K562 (cell line): Measurements from ENCODE around the gene DOCK1. TPM values are rescaled to one million over a fixed set of nuclear protein-coding genes. Genes with fewer than 3 reads are reported as not detected.

ENCODE experiments used
- ATAC-seq: fragments of 200-7000 bp; cut with Tn5 transposase; 3 replicates; pipeline ENCODE4 v1.9.1; 2020; ENCODE audit warnings: moderate library complexity
- BruUV-seq: library from RNA; stranded (reverse); fragments of 400-500 nt; replicated peaks from 2 replicates; lab custom pipeline; 2021; lab: Mats Ljungman, UMichigan
- CTCF ChIA-PET: fragments of 300-600 bp; formaldehyde crosslinking; extraction: SDS; loops from one replicate; lab custom pipeline; 2021; ENCODE audit warnings: low intra/inter-chr PET ratio; lab: Yijun Ruan, JAX
- POLR2A ChIA-PET: fragments of 300-600, 350-650 bp; sonication (Branson Sonifier 250); formaldehyde crosslinking; extraction: SDS; loops from one replicate; lab custom pipeline; 2021; ENCODE audit warnings: antibody characterized with exemption, inconsistent platforms; lab: Yijun Ruan, JAX
- DNase-seq, 4 experiments: peaks; one replicate each; pipeline versions ENCODE4 v3.0.0 to v3.0.0-alpha.2; 2011 to 2018; ENCODE audit warnings: low spot score in 3 of 4, mixed read lengths in 3 of 4; ENCODE audit errors: extremely low read depth in 1 of 4
- FAIRE-seq: peaks from 2 replicates; lab custom pipeline; 2011; peaks lifted over from hg19 to GRCh38; lab: Jason Lieb, UNC
- H2AFZ ChIP-seq: 2 replicates; pipeline ENCODE4 v1.6.0; 2011; ENCODE audit warnings: low read depth, low read length, control low read depth, inconsistent platforms
- H3K27ac ChIP-seq: fragments of 200-600 bp; 3 replicates; pipeline ENCODE4 v1.8.0; 2011; ENCODE audit warnings: low read depth, mild to moderate bottlenecking, control low read depth, inconsistent platforms, low read length, moderate library complexity, mixed read lengths; ENCODE audit errors: extremely low read depth
- H3K27me3 ChIP-seq, 2 experiments: fragments of 300-600 bp in 1 of 2; 2 replicates in 1 of 2; 3 replicates in 1 of 2; pipeline versions ENCODE4 v1.6.0 to v1.8.0; 2011; ENCODE audit warnings: inconsistent platforms in 2 of 2, low read length in 2 of 2, mild to moderate bottlenecking in 1 of 2, mixed read lengths in 1 of 2, moderate library complexity in 1 of 2; ENCODE audit not compliant: control insufficient read depth in 2 of 2, insufficient read depth in 2 of 2
- H3K36me3 ChIP-seq: fragments of 300-600 bp; 3 replicates; pipeline ENCODE4 v1.8.0; 2011; ENCODE audit warnings: mild to moderate bottlenecking, low read length, inconsistent platforms; ENCODE audit not compliant: control insufficient read depth, insufficient read depth
- H3K4me1 ChIP-seq, 2 experiments: fragments of 200-600 bp in 1 of 2; replicated peaks in 1 of 2; 2 replicates in 1 of 2; 3 replicates in 1 of 2; pipeline versions ENCODE4 v1.5.1 to v1.8.0; 2011; ENCODE audit warnings: inconsistent platforms in 2 of 2, low read length in 2 of 2, mild to moderate bottlenecking in 1 of 2, mixed read lengths in 1 of 2, moderate library complexity in 1 of 2; ENCODE audit not compliant: control insufficient read depth in 2 of 2, insufficient read depth in 2 of 2
- H3K4me2 ChIP-seq: 2 replicates; pipeline ENCODE4 v1.6.1; 2011; ENCODE audit warnings: low read length, control low read depth, inconsistent platforms, mixed read lengths; ENCODE audit not compliant: insufficient read depth
- H3K4me3 ChIP-seq: fragments of 200-600 bp; sonication (generic), shearing (Covaris generic); 2 replicates; pipeline ENCODE4 v1.5.1; 2016; ENCODE audit warnings: control low read depth, inconsistent platforms
- H3K79me2 ChIP-seq: fragments of 200-600 bp; 3 replicates; pipeline ENCODE4 v1.8.0; 2011; ENCODE audit warnings: low read length, inconsistent platforms; ENCODE audit not compliant: control insufficient read depth, insufficient read depth
- H3K9ac ChIP-seq, 2 experiments: 2 replicates each; pipeline versions ENCODE4 v1.6.0 to v1.6.1; 2011; ENCODE audit warnings: low read depth in 2 of 2, low read length in 2 of 2, control low read depth in 1 of 2, inconsistent platforms in 1 of 2, mild to moderate bottlenecking in 1 of 2, mixed read lengths in 1 of 2; ENCODE audit not compliant: insufficient read depth in 1 of 2
- H3K9me1 ChIP-seq: one replicate; pipeline ENCODE4 v1.6.0; 2011; ENCODE audit warnings: inconsistent platforms, mild to moderate bottlenecking, low read length, moderate library complexity; ENCODE audit not compliant: control insufficient read depth, insufficient read depth
- H3K9me3 ChIP-seq: replicated peaks from 2 replicates; pipeline ENCODE4 v1.5.1; 2011; ENCODE audit warnings: low read depth, low read length, inconsistent platforms; ENCODE audit not compliant: control insufficient read depth, insufficient read depth
- H4K20me1 ChIP-seq: replicated peaks from 2 replicates; pipeline ENCODE4 v1.6.1; 2011; ENCODE audit warnings: low read length, inconsistent platforms, mixed read lengths; ENCODE audit not compliant: control insufficient read depth, insufficient read depth
- AFF1 ChIP-seq, 2 experiments: fragments of 450-650 bp; IDR thresholded peaks; 2 replicates each; pipeline ENCODE4 v1.6.1; 2018; ENCODE audit warnings: mild to moderate bottlenecking in 2 of 2, low read depth in 1 of 2; ENCODE audit not compliant: partially characterized antibody in 2 of 2
- FOSL1 ChIP-seq: fragments of 200-800 bp; sonication (Bioruptor generic); conservative IDR thresholded peaks from 2 replicates; pipeline ENCODE4 v1.6.1; 2016; ENCODE audit warnings: missing genetic modification characterization, missing compliant biosample characterization
- GTF2B ChIP-seq: IDR thresholded peaks from 2 replicates; pipeline ENCODE4 v1.6.1; 2011; ENCODE audit not compliant: insufficient read length; ENCODE audit errors: extremely low read depth
- KLF13 ChIP-seq: fragments of 450-650 bp; IDR thresholded peaks from 2 replicates; pipeline ENCODE4 v1.6.1; 2016; ENCODE audit warnings: missing genetic modification characterization, low read depth, mild to moderate bottlenecking, missing compliant biosample characterization, moderate library complexity, borderline replicate concordance
- MAFG ChIP-seq: fragments of 450-650 bp; conservative IDR thresholded peaks from 2 replicates; pipeline ENCODE4 v1.6.1; 2016; ENCODE audit warnings: missing genetic modification characterization, missing compliant biosample characterization
- PTRF ChIP-seq: fragments of 450-650 bp; IDR thresholded peaks from 2 replicates; pipeline ENCODE4 v1.6.1; 2016; ENCODE audit warnings: mild to moderate bottlenecking, missing genetic modification characterization, missing compliant biosample characterization
- SMARCB1 ChIP-seq: IDR thresholded peaks from 2 replicates; pipeline ENCODE4 v1.6.1; 2011; ENCODE audit warnings: improper control_type of control experiment, low read depth; ENCODE audit not compliant: insufficient read length
- TCF15 ChIP-seq: fragments of 250-450 bp; sonication (Bioruptor Pico); IDR thresholded peaks from 2 replicates; pipeline ENCODE4 v1.8.0; 2022; ENCODE audit warnings: moderate library complexity, mild to moderate bottlenecking, inconsistent platforms
- TEAD1 ChIP-seq, 2 experiments: fragments of 450-650 bp in 1 of 2; sonication (generic) in 1 of 2; formaldehyde crosslinking; IDR thresholded peaks; 2 replicates each; pipeline versions ENCODE4 v1.4.0 to v1.8.0; 2020 to 2022; ENCODE audit warnings: mild to moderate bottlenecking in 2 of 2, missing genetic modification reagents in 1 of 2
- TEAD2 ChIP-seq: fragments of 450-650 bp; IDR thresholded peaks from 2 replicates; pipeline ENCODE4 v1.6.1; 2016; ENCODE audit warnings: missing genetic modification characterization, control low read depth, missing compliant biosample characterization
- TRIM24 ChIP-seq, 2 experiments: fragments of 450-650 bp; IDR thresholded peaks; 2 replicates each; pipeline ENCODE4 v1.6.1; 2016
- ZBTB7A ChIP-seq: IDR thresholded peaks from 2 replicates; pipeline ENCODE4 v1.6.1; 2011; ENCODE audit warnings: low read depth, mild to moderate bottlenecking, low read length, moderate library complexity, borderline replicate concordance; ENCODE audit not compliant: control insufficient read depth
- ZFP91 ChIP-seq: sonication (generic); formaldehyde crosslinking; IDR thresholded peaks from 2 replicates; pipeline ENCODE4 v1.8.0; 2022; ENCODE audit warnings: mild to moderate bottlenecking, missing genetic modification reagents
- ZFPM2 ChIP-seq: fragments of 250-450 bp; sonication (Bioruptor Pico); IDR thresholded peaks from 2 replicates; pipeline ENCODE4 v1.5.1; 2022; ENCODE audit warnings: mild to moderate bottlenecking
- ZNF217 ChIP-seq: sonication (generic); formaldehyde crosslinking; IDR thresholded peaks from 2 replicates; pipeline ENCODE4 v1.8.0; 2022; ENCODE audit warnings: mild to moderate bottlenecking, missing genetic modification reagents
- WGBS: fragments of 100-300 bp; shearing (Covaris generic); methylation state at CpG from one replicate; pipeline ENCODE4 v1.1.6; 2016; ENCODE audit warnings: low coverage, mixed read lengths; ENCODE audit not compliant: insufficient coverage; ENCODE audit errors: missing lambda C conversion rate; 5-methylcytosine and 5-hydroxymethylcytosine counted together
- in situ Hi-C: fragments of 300-500 bp; cut with MboI; formaldehyde crosslinking; loops from 4 replicates; pipeline ENCODE4 v1.15.0; 2018; ENCODE audit warnings: inconsistent platforms, mixed read lengths
- intact Hi-C: fragments of 100-400 bp; cut with micrococcal nuclease; formaldehyde crosslinking; loops from 2 replicates; pipeline ENCODE4 v1.14.2; 2022
- polyA plus RNA-seq, 8 experiments: library from polyadenylated mRNA; depleted of rRNA in 4 of 8; stranded (reverse) in 5 of 8; unstranded in 3 of 8; fragments of >200 nt; fragmentation: Nextera tagmentation in 2 of 8; fragmentation: Illumina TruSeq in 1 of 8; extraction: Ambion mirVana in 2 of 8; extraction: Trizol in 1 of 8; gene quantifications; 2 replicates each; pipeline versions ENCODE4 v1.2.1 to v1.2.3, GENCODE V29; 2011 to 2014; ENCODE audit warnings: inconsistent platforms in 1 of 8, missing spikeins in 1 of 8
- total RNA-seq, 7 experiments: library from RNA; depleted of rRNA in 6 of 7; stranded (reverse); fragments of >200 nt in 6 of 7; fragmentation: Illumina TruSeq in 2 of 7; extraction: Trizol in 2 of 7; gene quantifications; 2 replicates each; pipeline versions ENCODE4 v1.2.1 to v1.2.3, GENCODE V29; 2011 to 2021; ENCODE audit warnings: low replicate concordance in 1 of 7

DOCK1 gene
- total and polyA plus RNA-seq, 9 of the 15 experiments (the other 6 are each of a cell fraction or from before 2014, with no cell fraction given) = 0.31 TPM; not detected in 8

GRCh38 chr10:126919426-126919825 is 14.2 kb downstream of the DOCK1 start (continued):
- no peak for TF ChIP-seq SMARCB1

- no peak overlapping the region for H3K4me3 ChIP-seq
- no peak for FAIRE-seq
- ChIA-PET CTCF (no interaction called here), POLR2A (no interaction called here)
- no peak for DNase-seq
- no peaks in the 10 kb centered on the region for H3K9me1 ChIP-seq
- ATAC-seq = no peak
- no peaks in the 10 kb centered on the region for H3K9me3 ChIP-seq
- H3K36me3 ChIP-seq = no peaks in the 10 kb centered on the region
- in situ Hi-C loops = no loop called here
- no peaks in the 10 kb centered on the region for H3K79me2 ChIP-seq
- 0% methylated on average over 3 of the region's 4 CpGs for WGBS
- no TSS peak for BruUV-seq
- H3K27ac ChIP-seq = no peak overlapping the region
- intact Hi-C loops = no loop called here
- no peak overlapping the region for H3K9ac ChIP-seq
- H4K20me1 ChIP-seq = no peaks in the 10 kb centered on the region
- H3K27me3 ChIP-seq = no peaks in the 10 kb centered on the region
- no peak overlapping the region for H2AFZ ChIP-seq
- no peaks in the 10 kb centered on the region for H3K4me1 ChIP-seq
- H3K4me2 ChIP-seq = no peak overlapping the region
- TF ChIP-seq KLF13 (no peak), TEAD2 (tag) (no peak), AFF1 (IDR thresholded peaks at IDR 0.05; ENCODE audit: low read depth in 1 of 2, partially characterized antibody in 2 of 2) (no peak), TEAD1 (CRISPR knock-in tag; IDR thresholded peaks at IDR 0.05) (no peak), TCF15 (CRISPR knock-in tag) (no peak), ZNF217 (no peak), ZFP91 (CRISPR knock-in tag) (no peak), FOSL1 (tag) (no peak), TRIM24 (IDR thresholded peaks at IDR 0.05) (no peak), PTRF (tag) (no peak), ZFPM2 (no peak), GTF2B (no peak), MAFG (no peak), ZBTB7A (no peak)
Observed at GRCh38 chr10:126921162-126921561, 15.9 kb downstream of the DOCK1 start.
